Amniotic stem cell (primary cell): ENCODE measurements around the gene NEURL1B.
A peak's percentile ranks its signal among the peaks of the same experiment; 100 is the strongest.
"Not testable (repeated sequence)": the region's sequence is repeated elsewhere in the genome, so short reads cannot be mapped to it uniquely, and the experiment has no call there.

Source experiments
- DNase-seq: peaks from one replicate; lab custom pipeline; 2025; lab: John Stamatoyannopoulos, UW

The NEURL1B gene

DNA sequence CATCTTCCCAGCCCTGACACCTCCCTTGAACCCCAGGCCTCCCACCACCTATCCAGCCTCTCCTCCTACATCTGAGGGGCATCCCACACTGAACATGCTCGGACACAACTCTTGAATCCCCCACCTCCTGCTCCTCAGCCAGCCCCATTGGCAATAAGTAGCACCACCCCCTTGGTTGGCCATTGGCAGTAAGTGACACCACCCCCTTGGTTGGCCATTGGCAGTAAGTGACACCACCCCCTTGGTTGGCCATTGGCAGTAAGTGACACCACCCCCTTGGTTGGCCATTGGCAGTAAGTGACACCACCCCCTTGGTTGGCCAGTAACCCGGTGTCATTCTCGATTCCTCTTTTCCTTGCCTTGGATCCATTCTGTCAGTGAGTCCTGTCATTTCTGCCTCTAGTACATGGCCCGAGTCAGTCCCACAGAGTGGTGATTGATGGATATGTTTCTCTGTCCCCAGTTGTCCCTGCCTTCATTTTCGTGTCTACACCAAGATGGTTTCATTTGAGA is 37.4 kb downstream of the NEURL1B start:
- DNase-seq, result not testable (repeated sequence)

DNA sequence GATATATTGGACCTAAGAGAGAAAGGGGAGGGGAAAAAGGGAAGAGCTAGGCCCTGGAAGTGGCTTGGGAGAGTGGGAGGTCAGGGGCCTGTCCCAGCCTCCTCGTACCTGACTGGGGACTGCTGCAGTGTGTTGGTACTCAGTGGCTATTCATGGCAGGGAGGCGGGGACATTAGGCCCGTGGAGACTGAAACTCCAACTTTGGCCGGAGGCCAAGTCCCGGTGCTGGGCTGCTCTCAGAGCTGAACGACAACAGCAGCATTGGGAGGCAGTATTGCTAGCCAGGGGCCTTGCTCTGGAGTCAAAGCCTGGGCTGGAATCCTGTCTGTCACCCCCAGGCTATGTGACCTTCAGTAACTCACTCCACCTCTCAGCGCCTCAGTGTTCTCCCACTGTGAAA is 37.8 kb downstream of the NEURL1B start:
- no peak for DNase-seq

DNA sequence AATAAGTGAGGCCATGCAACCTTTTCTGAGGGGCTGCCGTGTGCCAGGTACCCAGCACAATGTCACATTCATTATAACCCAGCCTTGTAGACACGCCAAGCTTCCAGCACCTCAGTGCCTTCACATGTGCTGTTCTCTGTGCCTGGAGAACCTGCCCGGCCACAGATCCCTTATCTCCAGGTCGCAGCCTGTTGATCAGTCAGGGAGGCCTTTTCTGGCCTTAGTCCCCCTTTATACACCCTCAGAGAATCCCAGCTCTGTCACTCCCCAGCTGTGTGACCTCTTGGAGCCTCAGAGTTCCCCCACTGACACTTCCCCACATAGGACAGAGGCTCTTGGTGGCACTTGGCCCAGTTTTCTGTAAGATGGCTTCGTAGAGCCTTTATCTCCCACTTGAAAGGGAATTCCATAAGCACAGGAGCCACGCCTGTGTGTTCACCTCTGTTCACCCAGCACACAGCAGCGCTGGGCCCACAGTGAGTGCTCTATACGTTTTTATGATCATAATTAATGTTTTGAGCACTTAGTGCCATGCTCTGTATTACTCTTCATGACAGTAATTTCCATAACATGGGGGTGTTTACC is 38.7 kb downstream of the NEURL1B start:
- DNase-seq, result no peak

DNA sequence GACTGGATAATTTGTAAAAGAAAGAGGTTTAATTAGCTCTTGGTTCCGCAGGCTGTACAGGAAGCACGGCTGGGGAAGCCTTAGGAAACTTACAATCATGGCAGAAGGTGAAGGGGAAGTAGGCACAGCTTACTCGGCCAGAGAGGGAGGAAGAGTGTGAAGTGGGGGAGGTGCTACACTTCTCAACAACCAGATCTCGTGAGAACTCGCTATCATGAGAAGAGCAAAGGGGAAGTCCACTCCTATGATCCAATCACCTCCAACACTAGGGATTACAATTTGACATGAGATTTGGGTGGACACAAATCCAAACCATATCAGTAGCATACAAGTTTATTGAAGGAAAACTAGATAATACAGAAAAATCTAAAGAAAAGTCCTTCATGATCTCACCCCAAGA is 39.9 kb downstream of the NEURL1B start:
- DNase-seq, result no peak

DNA sequence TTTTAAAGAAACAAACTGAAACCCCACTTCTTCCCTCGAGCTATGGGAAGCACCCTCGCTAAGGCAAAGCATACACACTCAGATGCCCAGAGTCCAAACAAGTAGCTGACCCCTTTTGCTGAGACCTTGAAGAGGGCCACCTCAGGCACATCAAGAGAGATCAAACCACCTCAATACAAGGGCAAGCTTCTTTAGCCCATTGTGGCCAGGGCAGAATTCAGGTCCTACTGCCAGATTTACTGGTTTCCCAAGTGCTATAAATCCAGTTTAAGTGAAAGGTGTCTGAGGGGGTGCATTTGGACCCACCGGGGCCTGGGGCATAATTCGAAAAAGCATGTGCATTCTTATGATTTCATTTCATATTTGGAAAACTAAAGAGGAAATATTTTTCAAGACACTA is 40.4 kb downstream of the NEURL1B start:
- no peak for DNase-seq

GRCh38 chr5:172683264-172683644 is 42.2 kb downstream of the NEURL1B start:
- no peak for DNase-seq

- DNase-seq, result no peak
These were observed 42.8 kb downstream of the NEURL1B start for GRCh38 chr5:172683645-172684471.

DNA sequence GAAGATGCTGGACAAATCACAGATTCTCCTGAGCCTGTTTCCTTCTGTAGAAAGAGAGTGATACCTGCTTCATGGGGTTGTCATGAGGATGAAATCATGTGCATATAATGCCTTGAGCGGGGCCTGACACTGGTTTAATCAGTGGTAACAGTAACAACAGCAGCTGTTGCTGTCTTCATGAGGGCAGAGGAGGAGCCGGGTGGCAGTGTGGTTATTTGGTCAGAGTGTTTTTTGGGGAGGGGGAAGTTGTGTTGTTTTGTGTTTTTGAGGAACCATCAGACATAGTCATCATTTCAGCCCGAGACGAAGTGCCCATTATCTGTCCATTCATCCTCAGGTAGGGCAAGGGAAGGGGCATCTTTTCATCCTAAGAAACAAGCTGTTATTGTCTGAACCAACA is 44.0 kb downstream of the NEURL1B start:
- no peak for DNase-seq

DNA sequence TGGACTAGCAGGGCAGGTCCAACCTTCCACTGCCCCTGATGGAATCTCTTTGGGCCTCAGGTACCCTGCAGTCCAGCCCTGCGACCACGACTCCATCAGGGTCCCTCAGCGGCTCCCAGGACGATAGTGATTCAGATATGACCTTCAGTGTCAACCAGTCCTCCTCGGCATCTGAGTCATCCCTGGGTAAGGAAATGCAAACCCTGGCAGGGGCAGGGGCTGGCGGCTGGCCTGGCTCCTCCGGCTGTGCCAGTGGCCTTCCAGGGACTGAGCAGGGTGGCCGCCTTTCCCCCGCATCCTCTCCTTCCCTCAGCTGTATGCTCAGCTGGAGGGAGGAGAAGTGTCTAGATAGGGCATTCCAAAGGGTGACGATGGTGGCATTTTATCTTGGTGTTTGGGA is 45.0 kb downstream of the NEURL1B start:
- no peak for DNase-seq

DNA sequence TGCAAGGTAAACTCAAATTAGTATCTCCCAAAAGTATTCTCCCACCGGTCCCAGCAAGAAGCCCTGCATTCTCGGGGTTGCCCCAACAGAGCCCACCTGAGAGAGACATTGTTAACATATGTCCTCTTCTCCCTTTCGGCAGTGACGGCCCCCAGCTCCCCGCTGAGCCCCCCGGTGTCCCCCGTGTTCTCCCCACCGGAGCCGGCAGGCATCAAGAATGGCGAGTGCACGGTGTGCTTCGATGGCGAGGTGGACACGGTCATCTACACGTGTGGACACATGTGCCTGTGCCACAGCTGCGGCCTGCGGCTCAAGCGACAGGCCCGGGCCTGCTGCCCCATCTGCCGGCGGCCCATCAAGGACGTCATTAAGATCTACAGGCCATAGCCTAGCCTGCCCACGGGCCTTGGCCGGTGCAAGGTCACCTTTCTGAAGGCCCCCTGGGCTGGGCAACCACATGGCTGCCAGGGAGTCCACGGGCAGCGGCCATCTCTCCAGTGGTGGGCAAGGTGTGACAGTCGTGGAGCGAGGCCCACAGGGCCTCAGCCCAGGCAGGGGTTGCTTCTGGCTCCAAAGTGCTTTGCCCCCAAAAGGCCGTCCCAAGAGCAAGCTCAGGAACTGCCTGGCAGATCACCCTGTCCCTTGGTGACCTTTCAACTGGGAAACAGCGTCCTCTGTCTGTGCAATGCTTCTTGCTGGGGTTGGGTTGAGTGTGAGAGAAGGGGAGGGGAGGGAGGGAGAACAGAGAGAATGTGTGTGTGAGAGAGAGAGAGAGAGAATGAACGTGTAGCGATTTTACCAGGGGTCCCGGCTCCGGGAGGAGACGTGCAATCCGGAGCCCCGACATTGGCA is 45.7 kb downstream of the NEURL1B start:
- DNase-seq, result no peak

DNA sequence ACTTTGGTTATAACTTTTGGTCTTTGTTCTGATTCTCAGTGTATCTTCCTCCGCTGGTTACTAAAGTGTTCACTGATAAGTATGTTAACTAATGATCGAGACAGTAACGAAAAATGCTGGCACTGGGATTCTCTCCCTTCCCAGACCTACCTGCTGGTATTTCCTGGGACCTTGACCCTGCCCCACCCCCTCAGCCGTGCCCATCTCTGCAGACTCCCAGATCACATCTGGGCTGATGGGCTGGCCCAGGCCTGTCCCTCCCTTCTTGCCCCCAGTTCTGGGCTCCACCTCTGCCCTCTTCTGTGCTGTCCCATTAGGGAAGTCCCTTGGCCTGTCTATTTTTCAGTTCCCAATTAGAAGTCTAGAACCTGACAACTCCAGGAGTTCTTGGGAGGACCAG is 46.9 kb downstream of the NEURL1B start:
- no peak for DNase-seq

GRCh38 chr5:172688349-172689217 is 47.5 kb downstream of the NEURL1B start:
- no peak for DNase-seq

DNA sequence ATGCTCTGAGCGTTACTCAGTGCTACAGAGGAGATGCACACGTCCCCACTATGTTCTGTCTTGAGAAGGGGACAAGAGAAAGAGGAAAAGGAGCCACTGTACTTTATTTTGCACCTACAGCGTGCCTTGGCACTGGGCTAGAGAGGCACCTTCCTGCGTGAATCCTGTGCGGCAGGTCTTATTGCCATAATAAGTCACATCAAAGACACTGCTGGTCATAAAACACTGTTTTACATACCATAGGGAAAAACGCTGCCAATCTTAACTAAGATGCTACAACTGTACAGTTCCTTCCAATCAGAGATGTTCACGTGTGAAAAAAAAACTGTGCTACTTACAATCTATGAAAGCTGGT is 48.1 kb downstream of the NEURL1B start:
- no peak for DNase-seq

GRCh38 chr5:172689801-172690200 is 48.7 kb downstream of the NEURL1B start:
- DNase-seq, result no peak

- DNase-seq, result no peak
These were observed 49.4 kb downstream of the NEURL1B start for GRCh38 chr5:172690258-172691075.

DNA sequence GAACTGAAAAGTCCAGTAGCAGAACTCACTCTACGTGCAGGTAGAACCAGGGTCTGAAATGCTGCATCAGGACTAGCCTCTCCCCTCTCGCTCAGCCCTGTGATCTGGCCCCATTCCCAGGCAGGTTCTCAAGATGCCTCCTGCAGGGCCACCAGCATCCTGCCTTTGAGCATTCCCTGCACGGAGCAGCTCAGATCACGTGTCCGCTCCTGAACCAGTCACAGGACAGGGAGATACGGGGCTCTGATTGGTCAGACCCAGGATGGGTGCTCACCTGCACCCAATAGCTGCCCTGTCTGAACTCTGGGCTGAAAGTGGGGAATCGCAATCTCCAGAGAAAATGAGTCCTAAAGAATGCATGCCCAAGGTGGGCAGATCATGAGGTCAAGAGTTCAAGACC is 50.8 kb downstream of the NEURL1B start:
- no peak for DNase-seq

GRCh38 chr5:172692451-172692850 is 51.4 kb downstream of the NEURL1B start:
- DNase-seq, result no peak

GRCh38 chr5:172692981-172693380 is 51.9 kb downstream of the NEURL1B start:
- DNase-seq, result peak; percentile 5

DNA sequence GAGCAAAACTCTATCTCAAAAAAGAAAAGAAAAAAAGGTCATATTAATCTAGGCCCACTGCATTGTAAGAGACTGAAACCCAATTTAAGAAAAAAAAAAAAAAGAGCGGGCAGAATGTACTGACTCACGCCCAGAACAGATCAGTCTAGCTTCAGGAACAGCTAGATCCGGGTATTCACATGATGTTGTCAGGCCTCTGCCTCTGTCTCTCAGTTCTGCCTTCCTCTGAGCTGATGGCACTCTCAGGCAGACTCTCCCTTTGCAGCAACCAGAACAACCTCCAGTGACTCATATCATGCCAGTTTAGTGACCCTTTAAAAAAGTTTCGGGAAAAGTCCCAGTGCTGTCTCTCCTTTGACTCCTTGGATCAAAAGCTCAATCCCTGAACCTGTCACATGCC is 53.0 kb downstream of the NEURL1B start:
- no peak for DNase-seq

DNA sequence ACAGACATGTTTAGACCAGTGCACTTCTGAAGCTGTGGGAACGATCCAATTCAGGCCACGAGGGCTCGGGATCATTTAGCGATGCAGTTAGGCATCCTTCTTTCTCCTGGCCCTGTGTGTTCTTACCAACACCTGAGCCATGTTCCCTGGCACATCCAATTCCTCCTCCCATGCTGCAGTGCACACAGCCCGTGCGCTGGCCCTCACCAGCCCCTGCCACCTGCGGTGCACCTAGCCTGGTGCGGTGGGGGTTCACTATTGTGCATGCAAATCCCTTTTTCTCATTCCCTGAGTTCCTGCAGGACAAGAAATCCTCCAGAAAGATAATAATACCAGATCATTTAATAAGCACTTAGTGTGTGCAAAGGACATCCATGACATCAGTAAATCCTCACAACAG is 53.5 kb downstream of the NEURL1B start:
- no peak for DNase-seq
